AG08396 (cell line): ENCODE data around the gene KDM2A.

ENCODE experiments used
- DNase-seq: peaks from one replicate; pipeline ENCODE4 v3.0.0; 2012; ENCODE audit warnings: low spot score, mixed read lengths

KDM2A gene

GRCh38 chr11:67237574-67237973 lies 118.5 kb downstream of the KDM2A start:
- DNase-seq: no peak

- DNase-seq: no peak
These were observed 120.1 kb downstream of the KDM2A start for GRCh38 chr11:67238894-67239782.

GRCh38 chr11:67239783-67240575 lies 120.9 kb downstream of the KDM2A start:
- DNase-seq: peak; percentile 95

- DNase-seq: peak; percentile 65
These were observed 121.7 kb downstream of the KDM2A start for GRCh38 chr11:67240576-67241389.

- no peak for DNase-seq
These were observed 123.5 kb downstream of the KDM2A start for GRCh38 chr11:67242548-67242947.

- no peak for DNase-seq
These were observed 124.0 kb downstream of the KDM2A start for GRCh38 chr11:67243051-67243450.

GRCh38 chr11:67245046-67245445 lies 126.0 kb downstream of the KDM2A start:
- DNase-seq: no peak

GRCh38 chr11:67247946-67248550 lies 129.0 kb downstream of the KDM2A start:
- DNase-seq: no peak

GRCh38 chr11:67248653-67249052 lies 129.6 kb downstream of the KDM2A start:
- peak; percentile 67 for DNase-seq

- no peak for DNase-seq
These were observed 131.3 kb downstream of the KDM2A start for GRCh38 chr11:67250059-67251043.

- DNase-seq: no peak
These were observed 132.8 kb downstream of the KDM2A start for GRCh38 chr11:67251841-67252240.

- peak; percentile 51 for DNase-seq
These were observed 133.8 kb downstream of the KDM2A start for GRCh38 chr11:67252831-67253239.

- no peak for DNase-seq
These were observed 135.0 kb downstream of the KDM2A start for GRCh38 chr11:67253872-67254624.

GRCh38 chr11:67254798-67255197 lies 135.7 kb downstream of the KDM2A start:
- DNase-seq: no peak

GRCh38 chr11:67255353-67255752 lies 136.3 kb downstream of the KDM2A start:
- no peak for DNase-seq

- no peak for DNase-seq
These were observed 136.8 kb downstream of the KDM2A start for GRCh38 chr11:67255864-67256263.

- no peak for DNase-seq
These were observed 137.5 kb downstream of the KDM2A start for GRCh38 chr11:67256477-67257135.

- DNase-seq: no peak
These were observed 141.3 kb downstream of the KDM2A start for GRCh38 chr11:67260406-67260805.
